CD4-positive, alpha-beta T cell treated with Interleukin-6 at 100 ng/mL for 8 hours (primary cell): ENCODE data around the gene SEC61B.

Experiments used
- DNase-seq: peaks from one replicate; pipeline ENCODE4 v3.0.0-alpha.2; 2020; ENCODE audit warnings: mixed read lengths, low spot score

SEC61B gene

DNA sequence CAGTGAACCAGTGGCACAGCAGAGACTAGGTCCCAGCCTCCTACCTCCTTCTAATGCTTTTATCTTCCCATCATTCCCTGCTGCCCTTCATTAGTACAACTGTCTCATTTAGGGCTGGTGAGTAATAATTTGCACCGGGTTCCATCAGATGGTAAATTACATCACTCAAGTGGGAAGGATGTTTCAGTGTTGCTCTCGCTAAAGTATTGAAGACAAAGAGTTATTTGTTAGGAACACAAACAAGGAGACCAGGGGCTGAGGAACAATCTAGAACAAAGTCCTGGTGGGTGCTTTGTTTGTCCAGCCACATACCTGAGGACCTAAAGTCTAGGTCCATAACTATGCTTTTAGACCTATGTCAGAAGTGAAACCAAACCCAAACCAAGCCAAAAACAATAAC is 52.4 kb downstream of the SEC61B start:
- DNase-seq, result no peak
